ENCODE results near the gene GOLPH3L.

DNA sequence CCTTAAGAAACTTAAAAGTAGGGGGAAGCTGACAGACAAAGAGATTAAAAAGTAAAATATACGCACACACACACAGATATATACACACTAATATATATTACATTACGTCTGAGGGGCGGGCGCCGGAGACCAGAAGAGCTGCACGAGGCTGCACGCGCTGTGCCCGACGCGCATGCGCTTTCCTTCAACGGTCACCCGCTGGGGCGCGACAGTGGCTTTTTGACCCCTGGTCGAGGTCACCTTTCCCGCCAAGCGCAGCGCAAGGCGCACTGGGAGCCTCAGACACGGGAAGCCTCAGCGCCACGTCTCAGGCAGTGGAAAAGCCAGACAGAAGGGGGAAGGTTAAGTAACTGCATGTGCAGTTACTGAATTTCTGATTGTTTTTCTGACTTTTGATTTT, 23.7 kb upstream of the GOLPH3L start, which contains the start of gene HORMAD1:
- TF ChIP-seq EP300 (IDR thresholded peaks at IDR 0.05) (no peak), CTCF (IDR thresholded peaks at IDR 0.05) (no peak)
